ENCODE measurements around the gene COL6A1.

The COL6A1 gene

DNA sequence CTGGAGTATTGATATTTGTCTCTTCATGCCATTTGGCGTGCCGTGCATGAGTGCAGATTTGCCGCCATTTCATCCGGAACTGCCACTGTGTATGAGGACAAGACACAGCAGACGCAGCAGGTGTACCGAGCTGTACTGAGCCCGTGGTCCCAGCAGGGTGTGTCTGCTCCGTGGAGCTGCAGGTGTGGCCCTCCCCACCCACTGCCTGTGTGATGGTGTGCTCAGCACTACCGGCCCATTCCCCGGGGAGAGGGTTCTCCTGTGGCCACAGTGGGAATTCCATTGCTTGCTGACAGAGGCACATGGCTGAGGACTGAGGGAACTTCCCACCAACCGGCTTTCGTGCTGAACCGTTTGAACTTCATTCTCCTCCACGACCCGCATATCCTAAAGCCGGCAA lies 34.3 kb upstream of the COL6A1 start:
- H3K27me3 ChIP-seq (ENCODE audit: insufficient read depth, low read length, poor library complexity) = no peaks in the 10 kb centered on the region
- TF ChIP-seq EZH2 (IDR thresholded peaks at IDR 0.05; ENCODE audit: borderline replicate concordance, low read depth, low read length, severe bottlenecking) = no peak
- TF ChIP-seq, protein P1, sequence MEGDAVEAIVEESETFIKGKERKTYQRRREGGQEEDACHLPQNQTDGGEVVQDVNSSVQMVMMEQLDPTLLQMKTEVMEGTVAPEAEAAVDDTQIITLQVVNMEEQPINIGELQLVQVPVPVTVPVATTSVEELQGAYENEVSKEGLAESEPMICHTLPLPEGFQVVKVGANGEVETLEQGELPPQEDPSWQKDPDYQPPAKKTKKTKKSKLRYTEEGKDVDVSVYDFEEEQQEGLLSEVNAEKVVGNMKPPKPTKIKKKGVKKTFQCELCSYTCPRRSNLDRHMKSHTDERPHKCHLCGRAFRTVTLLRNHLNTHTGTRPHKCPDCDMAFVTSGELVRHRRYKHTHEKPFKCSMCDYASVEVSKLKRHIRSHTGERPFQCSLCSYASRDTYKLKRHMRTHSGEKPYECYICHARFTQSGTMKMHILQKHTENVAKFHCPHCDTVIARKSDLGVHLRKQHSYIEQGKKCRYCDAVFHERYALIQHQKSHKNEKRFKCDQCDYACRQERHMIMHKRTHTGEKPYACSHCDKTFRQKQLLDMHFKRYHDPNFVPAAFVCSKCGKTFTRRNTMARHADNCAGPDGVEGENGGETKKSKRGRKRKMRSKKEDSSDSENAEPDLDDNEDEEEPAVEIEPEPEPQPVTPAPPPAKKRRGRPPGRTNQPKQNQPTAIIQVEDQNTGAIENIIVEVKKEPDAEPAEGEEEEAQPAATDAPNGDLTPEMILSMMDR (IDR thresholded peaks at IDR 0.05; ENCODE audit: borderline replicate concordance, extremely low read depth, low read length, poor library complexity, severe bottlenecking) = no peak
- ATAC-seq (ENCODE audit: insufficient read depth, low read depth) (no peak), DNase-seq (no peak)
- no peaks in the 10 kb centered on the region for H3K4me1 ChIP-seq (ENCODE audit: insufficient read depth, low read length)
- H3K9me3 ChIP-seq (ENCODE audit: insufficient read depth, low read length, severe bottlenecking) = no peaks in the 10 kb centered on the region
- H3K27ac ChIP-seq (ENCODE audit: low read length) = no peak overlapping the region
- peaks cover 3% of the 10 kb centered on the region; the same call in 1 of the 2 replicates for H4K20me1 ChIP-seq (ENCODE audit: insufficient read depth, low read length)
- H2AFZ ChIP-seq (ENCODE audit: low read depth, low read length) = no peak overlapping the region
- no peaks in the 10 kb centered on the region for H3K79me2 ChIP-seq (ENCODE audit: insufficient read depth, low read length)
- no peaks in the 10 kb centered on the region for H3K36me3 ChIP-seq (ENCODE audit: insufficient read depth, low read length)
- no peak overlapping the region for H3K4me2 ChIP-seq (ENCODE audit: insufficient read depth, low read length)
- H3K9ac ChIP-seq (ENCODE audit: low read depth, low read length) = no peak overlapping the region
- no peak overlapping the region for H3K4me3 ChIP-seq (ENCODE audit: low read depth in 1 of 2, low read length in 2 of 2)

DNA sequence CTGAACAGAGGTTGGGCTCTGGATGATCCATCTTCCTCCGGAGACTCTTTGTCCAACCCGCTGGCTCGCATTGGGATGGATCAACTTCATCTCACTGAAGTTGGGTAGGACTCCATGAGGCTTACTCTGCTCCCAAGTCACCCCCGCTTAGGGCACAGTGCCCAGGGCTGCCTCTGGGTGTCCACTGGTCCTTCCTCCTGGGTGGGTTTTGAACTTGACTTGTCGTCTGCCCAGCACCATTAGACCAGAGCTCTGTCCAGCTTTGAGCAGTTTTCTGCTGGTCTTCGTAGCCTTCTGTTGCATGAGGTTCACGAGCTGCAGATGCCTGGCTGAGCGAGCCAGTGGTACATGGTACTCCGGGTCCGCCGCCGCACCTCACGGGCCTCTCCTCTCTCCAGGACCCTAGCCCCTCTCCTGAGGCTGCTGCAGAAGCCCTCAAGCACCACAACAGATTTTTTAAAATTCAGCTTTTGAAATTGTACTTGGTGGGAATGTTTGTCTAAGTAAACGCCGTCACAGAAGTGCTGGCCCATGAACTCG lies 33.8 kb upstream of the COL6A1 start:
- TF ChIP-seq, protein P1 (IDR thresholded peaks at IDR 0.05; ENCODE audit: borderline replicate concordance, extremely low read depth, low read length, poor library complexity, severe bottlenecking) = no peak
- no peak for TF ChIP-seq EZH2 (IDR thresholded peaks at IDR 0.05; ENCODE audit: borderline replicate concordance, low read depth, low read length, severe bottlenecking)
- Histone ChIP-seq H3K79me2 (ENCODE audit: insufficient read depth, low read length) (no peaks in the 10 kb centered on the region), H3K4me1 (ENCODE audit: insufficient read depth, low read length) (no peaks in the 10 kb centered on the region), H3K27me3 (ENCODE audit: insufficient read depth, low read length, poor library complexity) (no peaks in the 10 kb centered on the region), H3K4me2 (ENCODE audit: insufficient read depth, low read length) (no peak overlapping the region), H4K20me1 (ENCODE audit: insufficient read depth, low read length) (peaks cover 3% of the 10 kb centered on the region; the same call in 1 of the 2 replicates), H3K27ac (ENCODE audit: low read length) (no peak overlapping the region), H3K4me3 (ENCODE audit: low read depth in 1 of 2, low read length in 2 of 2) (no peak overlapping the region), H2AFZ (ENCODE audit: low read depth, low read length) (no peak overlapping the region), H3K9ac (ENCODE audit: low read depth, low read length) (no peak overlapping the region), H3K36me3 (ENCODE audit: insufficient read depth, low read length) (no peaks in the 10 kb centered on the region), H3K9me3 (ENCODE audit: insufficient read depth, low read length, severe bottlenecking) (no peaks in the 10 kb centered on the region)
- DNase-seq = no peak
- ATAC-seq (ENCODE audit: insufficient read depth, low read depth) = no peak

DNA sequence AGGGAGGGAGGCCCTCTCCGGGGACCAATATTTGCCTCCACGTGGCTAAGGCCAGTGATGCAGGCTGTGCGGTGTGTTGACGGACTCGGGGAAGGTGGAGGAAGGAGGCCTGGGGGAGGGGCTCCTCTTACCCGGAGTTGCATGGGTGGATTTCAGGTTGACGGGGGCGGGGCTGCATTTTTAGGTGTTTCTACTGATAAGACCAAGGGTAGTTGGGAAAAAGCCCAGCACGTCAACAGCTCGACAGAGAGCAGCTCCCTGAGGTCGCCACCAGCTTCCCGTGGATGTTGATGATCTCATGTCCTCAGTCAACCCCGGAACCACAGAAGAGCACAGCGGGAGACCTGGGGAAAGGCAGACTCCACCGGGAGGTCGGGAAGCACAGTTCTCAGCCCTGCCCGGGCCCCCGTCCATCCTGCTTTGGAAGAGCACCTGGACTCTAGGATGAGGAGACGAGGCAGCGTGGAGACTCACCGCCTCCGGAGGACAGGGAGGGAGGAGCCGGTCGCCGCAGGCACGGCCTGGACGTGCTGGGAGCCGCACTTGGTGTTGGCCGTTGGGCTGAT lies 32.9 kb upstream of the COL6A1 start:
- H3K4me1 ChIP-seq (ENCODE audit: insufficient read depth, low read length) = no peaks in the 10 kb centered on the region
- no peaks in the 10 kb centered on the region for H3K79me2 ChIP-seq (ENCODE audit: insufficient read depth, low read length)
- no peak overlapping the region for H3K4me2 ChIP-seq (ENCODE audit: insufficient read depth, low read length)
- H3K27me3 ChIP-seq (ENCODE audit: insufficient read depth, low read length, poor library complexity) = no peaks in the 10 kb centered on the region
- no peak overlapping the region for H3K27ac ChIP-seq (ENCODE audit: low read length)
- ATAC-seq (ENCODE audit: insufficient read depth, low read depth) = no peak
- no peaks in the 10 kb centered on the region for H3K36me3 ChIP-seq (ENCODE audit: insufficient read depth, low read length)
- no peak overlapping the region for H3K9ac ChIP-seq (ENCODE audit: low read depth, low read length)
- no peak overlapping the region for H3K4me3 ChIP-seq (ENCODE audit: low read depth in 1 of 2, low read length in 2 of 2)
- DNase-seq = no peak
- H4K20me1 ChIP-seq (ENCODE audit: insufficient read depth, low read length) = no peaks in the 10 kb centered on the region; the same call in 1 of the 2 replicates
- TF ChIP-seq, protein P1 (IDR thresholded peaks at IDR 0.05; ENCODE audit: borderline replicate concordance, extremely low read depth, low read length, poor library complexity, severe bottlenecking) = no peak
- TF ChIP-seq EZH2 (IDR thresholded peaks at IDR 0.05; ENCODE audit: borderline replicate concordance, low read depth, low read length, severe bottlenecking) = no peak
- no peaks in the 10 kb centered on the region for H3K9me3 ChIP-seq (ENCODE audit: insufficient read depth, low read length, severe bottlenecking)
- no peak overlapping the region for H2AFZ ChIP-seq (ENCODE audit: low read depth, low read length)
